Right lobe of liver (tissue), 4 donors: Measurements from ENCODE around the gene RALY.

Experiments used
- POLR2A ChIP-seq: fragments of 450-650 bp; IDR thresholded peaks from one replicate; pipeline ENCODE4 v1.6.1; 2017; ENCODE audit warnings: antibody characterized with exemption, mild to moderate bottlenecking
- TF ChIP-seq, protein P1 (sequence below), 4 donors: fragments of 200-600 bp in 3 of 4; fragments of 450-650 bp in 1 of 4; IDR thresholded peaks; one replicate each; pipeline versions ENCODE4 v1.5.1 to v1.8.0; 2016 to 2022; ENCODE audit warnings: antibody characterized with exemption in 4 of 4, mild to moderate bottlenecking in 2 of 4
- donor health status: DM: no; HTN: no; CAD: no.
- donor health status: DM: no; HTN: no; CAD: no.
- donor health status: DM: no; HTN: yes; CAD: no.

DNA sequence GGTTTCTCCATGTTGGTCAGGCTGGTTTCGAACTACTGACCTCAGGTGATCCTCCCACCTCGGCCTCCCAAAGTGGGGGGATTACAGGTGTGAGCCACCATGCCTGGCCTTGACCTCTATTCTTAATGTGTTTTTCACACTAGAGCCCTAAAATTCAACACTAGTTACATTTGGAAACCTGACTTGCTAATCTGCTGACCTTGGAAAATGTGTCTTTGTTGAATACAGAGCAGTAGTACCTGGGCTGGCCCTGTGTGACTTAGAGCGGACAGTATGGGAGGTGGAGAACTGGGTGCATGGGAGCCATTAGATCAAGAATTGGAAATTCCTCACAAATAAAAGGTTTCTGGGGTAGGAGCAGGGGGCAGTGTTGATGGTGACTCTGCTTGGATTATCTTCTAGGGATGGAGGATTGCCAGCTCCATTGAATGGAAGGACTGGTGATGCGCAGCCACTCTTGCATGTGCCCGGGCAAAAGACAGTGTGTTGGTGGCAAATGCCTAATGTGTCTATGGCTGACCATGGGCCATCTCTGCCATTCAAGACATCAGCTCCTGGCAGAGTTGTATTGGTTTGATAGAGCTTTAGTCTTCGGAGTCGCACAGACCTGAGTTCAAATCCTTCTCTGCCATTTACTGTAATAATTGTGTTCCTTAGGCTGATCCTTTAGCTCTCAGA is 53.4 kb downstream of the RALY start:
- TF ChIP-seq, protein P1, sequence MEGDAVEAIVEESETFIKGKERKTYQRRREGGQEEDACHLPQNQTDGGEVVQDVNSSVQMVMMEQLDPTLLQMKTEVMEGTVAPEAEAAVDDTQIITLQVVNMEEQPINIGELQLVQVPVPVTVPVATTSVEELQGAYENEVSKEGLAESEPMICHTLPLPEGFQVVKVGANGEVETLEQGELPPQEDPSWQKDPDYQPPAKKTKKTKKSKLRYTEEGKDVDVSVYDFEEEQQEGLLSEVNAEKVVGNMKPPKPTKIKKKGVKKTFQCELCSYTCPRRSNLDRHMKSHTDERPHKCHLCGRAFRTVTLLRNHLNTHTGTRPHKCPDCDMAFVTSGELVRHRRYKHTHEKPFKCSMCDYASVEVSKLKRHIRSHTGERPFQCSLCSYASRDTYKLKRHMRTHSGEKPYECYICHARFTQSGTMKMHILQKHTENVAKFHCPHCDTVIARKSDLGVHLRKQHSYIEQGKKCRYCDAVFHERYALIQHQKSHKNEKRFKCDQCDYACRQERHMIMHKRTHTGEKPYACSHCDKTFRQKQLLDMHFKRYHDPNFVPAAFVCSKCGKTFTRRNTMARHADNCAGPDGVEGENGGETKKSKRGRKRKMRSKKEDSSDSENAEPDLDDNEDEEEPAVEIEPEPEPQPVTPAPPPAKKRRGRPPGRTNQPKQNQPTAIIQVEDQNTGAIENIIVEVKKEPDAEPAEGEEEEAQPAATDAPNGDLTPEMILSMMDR (IDR thresholded peaks at IDR 0.05), result no peak
- TF ChIP-seq POLR2A, result no peak
